Measurements from ENCODE around the gene SDHAF1. TPM values are rescaled to one million over a fixed set of nuclear protein-coding genes. Genes with fewer than 3 reads are reported as not detected.

Gene SDHAF1
- total RNA-seq, 2 donors from 2014 or later: 25.2 to 31.6 TPM

DNA sequence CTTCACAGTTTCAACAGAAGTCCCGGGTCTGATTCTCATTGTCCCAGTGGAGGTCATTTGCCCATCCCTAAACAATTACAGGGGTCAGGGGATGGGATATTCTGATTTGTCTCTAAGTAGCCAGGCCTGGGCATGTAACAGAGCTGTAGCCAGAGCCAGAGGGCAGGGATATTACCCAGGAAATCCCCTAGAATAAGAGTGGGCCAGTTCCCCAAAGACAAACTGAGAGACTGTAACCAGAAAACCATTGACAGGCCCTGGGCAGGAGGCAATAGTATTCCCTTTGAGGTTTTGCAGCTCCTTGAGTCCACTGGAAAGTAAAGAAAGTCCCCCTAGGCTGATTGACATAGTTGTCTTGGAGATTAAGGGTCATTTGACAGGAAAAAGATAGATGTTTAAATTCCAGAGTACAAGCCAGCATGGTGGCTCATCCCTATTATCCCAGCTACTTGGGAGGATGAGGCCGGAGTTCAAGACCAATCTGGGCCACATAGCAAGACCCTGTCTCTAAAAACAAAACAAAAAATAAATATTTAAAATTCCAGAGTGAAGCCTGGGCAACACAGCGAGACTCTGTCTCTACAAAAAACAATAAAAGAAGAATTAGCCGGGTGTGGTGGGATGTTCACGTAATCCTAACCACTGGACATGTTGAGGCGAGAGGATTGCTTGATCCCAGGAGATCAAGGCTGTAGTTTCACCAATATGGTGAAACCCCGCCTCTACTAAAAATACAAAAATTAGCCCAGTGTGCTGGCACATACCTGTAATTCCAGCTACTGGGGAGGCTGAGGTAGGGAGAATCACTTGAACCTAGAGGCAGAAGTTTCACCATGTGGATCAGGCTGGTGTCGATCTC lies 1.9 kb upstream of the SDHAF1 start:
- Histone ChIP-seq H3K4me1 (no peaks in the 10 kb centered on the region), H3K9ac (ENCODE audit: low read depth in 2 of 2, low read length in 2 of 2) (no peak overlapping the region), H3K9me3 (no peaks in the 10 kb centered on the region), H3K4me3 (no peak overlapping the region), H3K36me3 (no peaks in the 10 kb centered on the region), H3K27me3 (no peaks in the 10 kb centered on the region), H3K27ac (no peak overlapping the region)
- no peak for DNase-seq
- TF ChIP-seq, protein P1, sequence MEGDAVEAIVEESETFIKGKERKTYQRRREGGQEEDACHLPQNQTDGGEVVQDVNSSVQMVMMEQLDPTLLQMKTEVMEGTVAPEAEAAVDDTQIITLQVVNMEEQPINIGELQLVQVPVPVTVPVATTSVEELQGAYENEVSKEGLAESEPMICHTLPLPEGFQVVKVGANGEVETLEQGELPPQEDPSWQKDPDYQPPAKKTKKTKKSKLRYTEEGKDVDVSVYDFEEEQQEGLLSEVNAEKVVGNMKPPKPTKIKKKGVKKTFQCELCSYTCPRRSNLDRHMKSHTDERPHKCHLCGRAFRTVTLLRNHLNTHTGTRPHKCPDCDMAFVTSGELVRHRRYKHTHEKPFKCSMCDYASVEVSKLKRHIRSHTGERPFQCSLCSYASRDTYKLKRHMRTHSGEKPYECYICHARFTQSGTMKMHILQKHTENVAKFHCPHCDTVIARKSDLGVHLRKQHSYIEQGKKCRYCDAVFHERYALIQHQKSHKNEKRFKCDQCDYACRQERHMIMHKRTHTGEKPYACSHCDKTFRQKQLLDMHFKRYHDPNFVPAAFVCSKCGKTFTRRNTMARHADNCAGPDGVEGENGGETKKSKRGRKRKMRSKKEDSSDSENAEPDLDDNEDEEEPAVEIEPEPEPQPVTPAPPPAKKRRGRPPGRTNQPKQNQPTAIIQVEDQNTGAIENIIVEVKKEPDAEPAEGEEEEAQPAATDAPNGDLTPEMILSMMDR (IDR thresholded peaks at IDR 0.05): no peak
- intact Hi-C loops (cut with DNase I): loop anchor here (10.0 kb wide), 1 partner anchor 62 kb away; the partner anchor contains the start of genes THAP8 and WDR62

DNA sequence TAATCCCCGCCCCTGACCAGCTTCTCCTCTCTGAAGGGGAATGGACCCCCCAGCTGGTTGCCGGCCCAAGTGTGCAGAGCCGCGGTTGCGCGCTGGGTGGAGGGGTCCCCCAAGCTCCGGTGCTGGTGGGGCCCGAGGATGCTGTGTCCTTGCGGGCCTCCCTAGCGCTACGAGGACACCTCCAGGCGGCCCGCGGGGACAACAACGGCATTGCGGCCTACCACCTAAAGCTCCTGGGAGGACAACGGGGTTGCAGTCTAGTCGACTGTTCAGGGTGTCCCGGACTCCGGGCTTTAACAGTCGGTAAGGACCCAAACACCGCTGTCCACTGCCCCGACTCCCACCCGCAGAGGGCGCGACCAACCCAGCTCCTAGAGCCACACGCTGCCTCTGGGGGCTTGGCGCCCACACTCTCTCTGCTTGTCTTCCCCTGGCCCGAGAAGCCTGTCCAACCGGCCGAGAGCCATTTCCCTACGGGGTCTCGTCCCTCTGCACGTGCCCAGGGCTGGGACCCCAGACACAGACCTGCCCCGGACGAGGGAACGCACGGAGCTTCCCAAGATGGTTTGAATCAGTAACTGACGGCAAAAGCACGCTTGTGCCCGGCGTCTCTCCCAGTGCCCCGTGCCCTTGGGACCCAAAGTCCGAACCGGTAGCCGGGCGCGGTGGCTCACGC lies 927 bp upstream of the SDHAF1 start:
- TF ChIP-seq, protein P1 (IDR thresholded peaks at IDR 0.05): no peak
- Histone ChIP-seq H3K36me3 (no peaks in the 10 kb centered on the region), H3K9ac (ENCODE audit: low read depth in 2 of 2, low read length in 2 of 2) (peak overlapping the region in 1 of 2 donors; percentile 58), H3K27me3 (no peaks in the 10 kb centered on the region), H3K4me1 (no peaks in the 10 kb centered on the region), H3K9me3 (no peaks in the 10 kb centered on the region), H3K27ac (no peak overlapping the region), H3K4me3 (peak overlapping the region; percentile 76)
- intact Hi-C loops (cut with DNase I): loop anchor here (10.0 kb wide), 1 partner anchor 61 kb away; the partner anchor contains the start of genes THAP8 and WDR62
- peak; percentile 41 for DNase-seq

DNA sequence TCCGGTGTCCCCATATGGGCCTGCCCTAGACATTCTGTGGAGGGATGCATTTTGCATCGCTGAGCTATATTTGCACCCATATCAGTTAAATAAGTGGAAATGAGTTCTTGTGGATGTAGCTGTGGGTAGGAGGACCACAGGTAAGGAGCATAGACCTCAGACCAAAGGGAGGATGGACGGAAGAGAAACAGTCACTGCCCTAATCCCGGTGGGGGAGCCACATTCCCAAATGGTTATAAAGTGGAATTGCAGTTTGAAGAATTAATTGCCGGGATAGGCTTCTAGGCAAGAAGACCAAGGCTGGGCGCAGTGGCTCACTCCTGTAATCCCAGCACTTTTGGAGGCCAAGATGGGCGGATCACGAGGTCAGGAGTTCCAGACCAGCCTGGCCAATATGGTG lies 1.8 kb downstream of the SDHAF1 start:
- Histone ChIP-seq H3K9ac (ENCODE audit: low read depth in 2 of 2, low read length in 2 of 2) (peak overlapping the region in 1 of 2 donors; percentile 82), H3K4me1 (no peaks in the 10 kb centered on the region), H3K4me3 (no peak overlapping the region), H3K36me3 (no peaks in the 10 kb centered on the region), H3K9me3 (no peaks in the 10 kb centered on the region), H3K27me3 (no peaks in the 10 kb centered on the region), H3K27ac (no peak overlapping the region)
- intact Hi-C loops (cut with DNase I): loop anchor here (10.0 kb wide), 1 partner anchor 58 kb away; the partner anchor contains the start of genes THAP8 and WDR62
- TF ChIP-seq, protein P1 (IDR thresholded peaks at IDR 0.05): no peak
- no peak for DNase-seq

DNA sequence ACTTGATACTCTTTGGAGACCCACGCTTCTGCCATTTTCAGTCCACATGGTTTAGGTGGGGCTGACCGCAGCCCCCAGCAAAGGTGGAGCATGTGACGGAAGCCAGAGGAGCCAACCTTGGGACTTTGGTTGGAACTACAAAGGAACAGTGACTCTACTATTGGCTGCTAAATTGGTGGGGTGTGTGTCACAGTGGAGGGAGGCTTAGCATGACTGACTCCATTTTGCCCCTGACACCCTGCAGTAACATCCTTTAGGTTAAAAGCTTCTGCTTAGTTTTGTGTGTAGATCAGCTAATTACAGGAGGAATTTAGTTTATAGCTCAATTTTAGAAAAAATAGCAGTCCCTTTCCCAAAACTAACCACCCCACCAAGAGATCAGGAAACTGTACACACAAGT lies 6.6 kb downstream of the SDHAF1 start:
- H3K36me3 ChIP-seq: no peaks in the 10 kb centered on the region
- H3K27me3 ChIP-seq: no peaks in the 10 kb centered on the region
- H3K27ac ChIP-seq: no peak overlapping the region
- H3K9ac ChIP-seq (ENCODE audit: low read depth in 2 of 2, low read length in 2 of 2): no peak overlapping the region
- DNase-seq: no peak
- H3K4me1 ChIP-seq: no peaks in the 10 kb centered on the region
- intact Hi-C loops (cut with DNase I): no loop called here
- TF ChIP-seq, protein P1 (IDR thresholded peaks at IDR 0.05): no peak
- no peak overlapping the region for H3K4me3 ChIP-seq
- H3K9me3 ChIP-seq: no peaks in the 10 kb centered on the region

DNA sequence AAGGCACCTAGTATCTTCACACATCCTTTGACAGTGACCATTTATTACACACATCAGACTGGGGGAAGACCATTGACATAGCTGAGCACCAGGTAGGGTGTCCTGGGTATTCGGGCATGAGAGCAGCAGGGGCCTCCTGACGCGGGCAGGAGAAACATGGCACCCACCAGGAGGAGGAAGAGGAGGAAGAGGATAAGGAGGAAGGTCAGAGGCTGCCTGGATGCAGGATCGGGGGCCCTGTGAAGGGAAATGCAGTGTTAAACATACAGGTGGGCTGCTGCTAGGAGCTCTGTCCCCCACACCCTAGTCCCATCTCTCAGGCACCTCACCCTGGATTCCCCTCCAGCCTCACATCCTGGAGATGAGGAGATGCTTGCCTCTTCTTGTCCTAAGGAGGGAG lies 8.3 kb downstream of the SDHAF1 start:
- TF ChIP-seq, protein P1 (IDR thresholded peaks at IDR 0.05): no peak
- no peaks in the 10 kb centered on the region for H3K27me3 ChIP-seq
- H3K9me3 ChIP-seq: no peaks in the 10 kb centered on the region
- no peak overlapping the region for H3K4me3 ChIP-seq
- intact Hi-C loops (cut with DNase I): no loop called here
- no peaks in the 10 kb centered on the region for H3K36me3 ChIP-seq
- H3K9ac ChIP-seq (ENCODE audit: low read depth in 2 of 2, low read length in 2 of 2): no peak overlapping the region
- no peak overlapping the region for H3K27ac ChIP-seq
- DNase-seq: no peak
- no peaks in the 10 kb centered on the region for H3K4me1 ChIP-seq
